C4-2B (cell line): ENCODE data around the gene GIMAP4.
"Not testable (repeated sequence)": the region's sequence is repeated elsewhere in the genome, so short reads cannot be mapped to it uniquely, and the experiment has no call there.

Experiments
- H3K27ac ChIP-seq: fragments of 450-650 bp; 2 replicates; pipeline ENCODE4 v1.5.1; 2017
- ZFX ChIP-seq: fragments of 450-650 bp; IDR thresholded peaks from 2 replicates; pipeline ENCODE4 v1.6.1; 2017
- TF ChIP-seq, protein P1 (sequence below): fragments of 450-650 bp; conservative IDR thresholded peaks from 2 replicates; pipeline ENCODE4 v1.5.1; 2017; ENCODE audit warnings: mild to moderate bottlenecking

The GIMAP4 gene

DNA sequence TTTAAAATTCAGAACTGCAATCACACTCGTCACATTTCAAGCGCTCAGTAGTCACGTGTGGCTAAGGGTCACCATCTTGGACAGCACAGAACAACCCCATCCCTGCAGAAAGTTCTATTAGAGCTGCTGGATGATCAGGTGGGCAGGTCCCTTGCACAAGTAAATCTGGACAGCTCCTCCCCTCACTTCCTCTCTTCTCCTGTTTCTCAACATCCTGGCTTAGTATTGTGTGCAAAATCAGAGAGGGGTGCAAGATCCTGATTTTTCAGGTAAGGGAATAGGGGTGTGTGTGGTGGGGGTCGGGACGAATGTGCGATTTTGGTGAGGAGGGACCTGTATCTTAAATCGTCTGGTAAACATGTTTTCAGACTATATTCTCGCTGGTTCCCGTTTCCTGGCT, at the start of gene GIMAP4:
TSS of gene GIMAP4 (plus strand) at position 222 of the 400 bp plus-strand sequence. CDS start 2,512 bp downstream, outside the sequence.
- no peak for TF ChIP-seq ZFX
- TF ChIP-seq, protein P1, sequence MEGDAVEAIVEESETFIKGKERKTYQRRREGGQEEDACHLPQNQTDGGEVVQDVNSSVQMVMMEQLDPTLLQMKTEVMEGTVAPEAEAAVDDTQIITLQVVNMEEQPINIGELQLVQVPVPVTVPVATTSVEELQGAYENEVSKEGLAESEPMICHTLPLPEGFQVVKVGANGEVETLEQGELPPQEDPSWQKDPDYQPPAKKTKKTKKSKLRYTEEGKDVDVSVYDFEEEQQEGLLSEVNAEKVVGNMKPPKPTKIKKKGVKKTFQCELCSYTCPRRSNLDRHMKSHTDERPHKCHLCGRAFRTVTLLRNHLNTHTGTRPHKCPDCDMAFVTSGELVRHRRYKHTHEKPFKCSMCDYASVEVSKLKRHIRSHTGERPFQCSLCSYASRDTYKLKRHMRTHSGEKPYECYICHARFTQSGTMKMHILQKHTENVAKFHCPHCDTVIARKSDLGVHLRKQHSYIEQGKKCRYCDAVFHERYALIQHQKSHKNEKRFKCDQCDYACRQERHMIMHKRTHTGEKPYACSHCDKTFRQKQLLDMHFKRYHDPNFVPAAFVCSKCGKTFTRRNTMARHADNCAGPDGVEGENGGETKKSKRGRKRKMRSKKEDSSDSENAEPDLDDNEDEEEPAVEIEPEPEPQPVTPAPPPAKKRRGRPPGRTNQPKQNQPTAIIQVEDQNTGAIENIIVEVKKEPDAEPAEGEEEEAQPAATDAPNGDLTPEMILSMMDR = no peak
- no peak within 1 kb of the TSS for H3K27ac ChIP-seq

DNA sequence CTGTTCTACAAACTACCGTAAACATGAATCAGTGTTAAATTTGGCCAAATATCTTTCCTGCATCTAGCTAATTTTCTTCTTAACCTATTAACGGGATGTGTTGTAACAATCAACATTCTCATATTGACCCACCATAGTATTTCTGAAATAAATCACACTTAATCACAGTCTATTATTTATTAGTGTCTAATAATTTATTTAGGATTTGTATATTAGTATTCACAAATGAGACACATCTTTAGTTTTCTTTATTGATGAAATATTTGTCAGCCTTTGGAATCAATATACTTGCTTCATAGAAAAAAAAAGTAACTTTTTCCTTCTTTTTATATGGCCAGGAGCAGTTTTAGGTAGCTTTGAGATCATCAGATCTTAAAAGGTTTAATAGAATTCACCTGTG, 47.9 kb upstream of the GIMAP4 start:
- no peak overlapping the region for H3K27ac ChIP-seq
- TF ChIP-seq, protein P1 = no peak
- no peak for TF ChIP-seq ZFX

DNA sequence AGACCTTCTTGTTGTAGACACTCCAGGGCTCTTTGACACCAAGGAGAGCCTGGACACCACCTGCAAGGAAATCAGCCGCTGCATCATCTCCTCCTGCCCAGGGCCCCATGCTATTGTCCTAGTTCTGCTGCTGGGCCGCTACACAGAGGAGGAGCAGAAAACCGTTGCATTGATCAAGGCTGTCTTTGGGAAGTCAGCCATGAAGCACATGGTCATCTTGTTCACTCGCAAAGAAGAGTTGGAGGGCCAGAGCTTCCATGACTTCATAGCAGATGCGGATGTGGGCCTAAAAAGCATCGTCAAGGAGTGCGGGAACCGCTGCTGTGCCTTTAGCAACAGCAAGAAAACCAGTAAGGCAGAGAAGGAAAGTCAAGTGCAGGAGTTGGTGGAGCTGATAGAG, 47.0 kb upstream of the GIMAP4 start:
- no peak overlapping the region for H3K27ac ChIP-seq
- TF ChIP-seq, protein P1 = no peak
- no peak for TF ChIP-seq ZFX

DNA sequence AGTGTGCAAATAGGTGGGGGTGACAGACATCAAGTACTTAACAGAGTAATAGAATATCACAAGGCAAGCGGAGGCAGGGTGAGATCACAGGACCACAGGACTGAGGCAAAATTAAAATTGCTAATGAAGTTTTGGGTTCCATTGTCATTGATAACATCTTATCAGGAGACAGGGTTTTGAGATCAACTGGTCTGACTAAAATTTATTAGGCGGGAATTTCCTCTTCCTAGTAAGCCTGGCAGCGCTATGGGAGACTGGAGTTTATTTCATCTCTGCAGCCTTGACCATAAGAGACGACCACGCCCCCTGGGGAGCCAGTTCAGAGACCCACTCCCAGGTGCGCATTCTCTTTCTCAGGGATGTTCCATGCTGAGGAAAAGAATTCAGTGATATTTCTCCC, 44.3 kb upstream of the GIMAP4 start:
- H3K27ac ChIP-seq = not testable (repeated sequence)

DNA sequence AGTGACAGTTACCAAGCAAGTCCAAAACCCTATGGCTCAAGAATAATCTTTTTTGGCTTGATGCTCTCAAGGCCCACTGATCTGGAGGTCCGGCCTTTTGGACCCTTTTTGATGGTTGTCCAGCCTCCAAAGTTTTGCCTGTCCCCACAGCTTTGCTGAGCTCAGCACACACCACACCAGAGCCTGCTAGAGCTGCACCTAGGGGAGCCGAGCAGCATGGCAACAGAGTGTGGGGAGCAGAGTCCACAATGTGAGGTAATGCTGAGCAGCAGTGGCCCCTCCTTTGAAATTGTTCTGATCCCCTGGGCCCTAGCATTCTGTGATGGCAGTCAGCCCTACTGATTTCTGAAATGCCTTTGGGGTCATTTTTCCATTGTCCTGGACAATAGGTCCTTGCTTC, 43.2 kb upstream of the GIMAP4 start:
- TF ChIP-seq, protein P1 = no peak
- no peak for TF ChIP-seq ZFX
- no peak overlapping the region for H3K27ac ChIP-seq

DNA sequence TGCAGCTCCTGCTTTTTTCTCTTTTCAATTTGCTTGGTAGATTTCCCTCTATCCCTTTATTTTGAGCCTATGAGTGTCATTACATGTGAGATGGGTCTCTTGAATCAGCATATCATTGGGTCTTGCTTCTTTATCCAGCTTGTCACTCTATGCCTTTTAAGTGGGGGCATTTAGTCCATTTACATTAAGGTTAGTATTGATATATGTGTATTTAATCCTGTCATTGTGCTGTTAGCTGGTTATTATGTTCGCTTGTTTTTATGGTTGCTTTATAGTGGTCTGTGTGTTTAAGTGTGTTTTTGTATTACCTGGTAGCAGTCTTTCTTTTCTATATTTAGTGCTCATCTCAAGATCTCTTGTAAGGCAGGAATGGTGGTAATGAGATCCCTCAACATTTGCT, 35.5 kb upstream of the GIMAP4 start:
- TF ChIP-seq, protein P1 = no peak
- TF ChIP-seq ZFX = no peak

DNA sequence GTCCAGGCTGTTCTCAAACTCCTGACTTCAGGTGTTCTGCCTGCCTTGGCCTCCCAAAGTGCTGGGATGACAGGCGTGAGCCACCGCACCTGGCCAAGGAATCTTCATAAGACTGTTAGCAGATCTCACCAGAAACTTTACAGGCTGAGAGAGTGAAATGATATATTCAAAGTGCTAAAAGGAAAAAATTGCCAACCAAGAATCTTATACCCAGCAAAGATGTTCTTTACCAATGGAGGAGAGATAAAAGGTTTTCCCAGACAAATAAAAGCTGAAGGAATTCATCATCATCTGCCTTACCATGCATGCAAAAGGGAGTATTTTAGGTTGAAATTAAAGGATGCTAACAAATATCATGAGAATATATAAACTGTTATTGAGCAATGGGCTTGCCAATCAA, 28.9 kb upstream of the GIMAP4 start:
- TF ChIP-seq ZFX = no peak
- TF ChIP-seq, protein P1 = no peak

More for the DNA sequence above, 35.5 kb upstream of the GIMAP4 start:
- no peak overlapping the region for H3K27ac ChIP-seq

DNA sequence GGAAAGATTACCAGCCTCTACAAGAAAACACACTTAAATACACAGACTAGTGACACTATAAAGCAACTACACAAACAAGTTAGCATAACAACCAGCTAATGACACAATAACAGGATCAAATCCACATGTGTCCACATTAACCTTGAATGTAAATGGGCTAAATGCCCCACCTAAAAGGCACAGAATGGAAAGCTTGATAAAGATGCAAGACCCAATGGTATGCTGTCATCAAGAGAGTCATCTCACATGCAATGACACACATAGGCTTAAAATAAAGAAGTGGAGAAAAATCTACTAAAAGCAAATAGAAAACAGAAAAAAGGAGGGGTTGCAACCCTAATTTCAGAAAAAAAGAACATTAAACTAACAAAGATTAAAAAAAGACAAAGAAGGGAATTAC, 14.0 kb upstream of the GIMAP4 start:
- TF ChIP-seq ZFX = no peak
- TF ChIP-seq, protein P1 = no peak
- no peak overlapping the region for H3K27ac ChIP-seq

More for the DNA sequence above, 28.9 kb upstream of the GIMAP4 start:
- no peak overlapping the region for H3K27ac ChIP-seq
